NCI-H2171 treated with DMSO at 0.1 percent for 48 hours (cell line): ENCODE results near the gene ENKUR.

Source experiments
- DNase-seq: peaks from one replicate; lab custom pipeline; 2025; lab: John Stamatoyannopoulos, UW

The ENKUR gene

GRCh38 chr10:25015828-25016375, at the start of gene ENKUR:
Gene ENKUR, minus strand, starts transcription at chr10:25016158. Its CDS starts 222 bp downstream, at chr10:25015936.
- peak; percentile 90 for DNase-seq

GRCh38 chr10:25064401-25064800, 48.4 kb upstream of the ENKUR start:
- DNase-seq: no peak

- no peak for DNase-seq
These were observed 47.7 kb upstream of the ENKUR start for GRCh38 chr10:25063644-25064043.

- no peak for DNase-seq
These were observed 47.2 kb upstream of the ENKUR start for GRCh38 chr10:25063157-25063556.

GRCh38 chr10:25061711-25062449, 45.9 kb upstream of the ENKUR start:
- DNase-seq: no peak

GRCh38 chr10:25061125-25061524, 45.2 kb upstream of the ENKUR start:
- no peak for DNase-seq

GRCh38 chr10:25059990-25060389, 44.0 kb upstream of the ENKUR start:
- no peak for DNase-seq

- no peak for DNase-seq
These were observed 41.9 kb upstream of the ENKUR start for GRCh38 chr10:25057886-25058285.

GRCh38 chr10:25056726-25057125, 40.8 kb upstream of the ENKUR start:
- no peak for DNase-seq

GRCh38 chr10:25052012-25052411, 36.1 kb upstream of the ENKUR start:
- DNase-seq: no peak

GRCh38 chr10:25050402-25050801, 34.4 kb upstream of the ENKUR start:
- no peak for DNase-seq

GRCh38 chr10:25049966-25050365, 34.0 kb upstream of the ENKUR start:
- DNase-seq: no peak

- DNase-seq: no peak
These were observed 32.5 kb upstream of the ENKUR start for GRCh38 chr10:25048450-25048849.

- no peak for DNase-seq
These were observed 31.8 kb upstream of the ENKUR start for GRCh38 chr10:25047591-25048301.

- DNase-seq: no peak
These were observed 31.1 kb upstream of the ENKUR start for GRCh38 chr10:25047088-25047487.

GRCh38 chr10:25046641-25047040, 30.7 kb upstream of the ENKUR start:
- DNase-seq: no peak

GRCh38 chr10:25039531-25039930, 23.6 kb upstream of the ENKUR start:
- DNase-seq: no peak

GRCh38 chr10:25038325-25038724, 22.4 kb upstream of the ENKUR start:
- DNase-seq: no peak

- no peak for DNase-seq
These were observed 20.4 kb upstream of the ENKUR start for GRCh38 chr10:25036381-25036780.

GRCh38 chr10:25029519-25029918, 13.6 kb upstream of the ENKUR start:
- no peak for DNase-seq

GRCh38 chr10:25028711-25029110, 12.8 kb upstream of the ENKUR start:
- DNase-seq: no peak

- no peak for DNase-seq
These were observed 10.5 kb upstream of the ENKUR start for GRCh38 chr10:25026463-25026862.

GRCh38 chr10:25024528-25024927, 8.6 kb upstream of the ENKUR start:
- no peak for DNase-seq
